Endodermal cell (in vitro differentiated cells): ENCODE results near the gene PDYN. TPM values are rescaled to one million over a fixed set of nuclear protein-coding genes. Genes with fewer than 3 reads are reported as not detected.
A peak's percentile ranks its signal among the peaks of the same experiment; 100 is the strongest.

Experiments
- DNase-seq: peaks from one replicate; pipeline ENCODE4 v3.0.0-alpha.2; 2017
- H3K27ac ChIP-seq: 2 replicates; pipeline ENCODE4 v1.5.1; 2013; ENCODE audit warnings: mild to moderate bottlenecking, low read depth, low read length, moderate library complexity
- H3K27me3 ChIP-seq: 2 replicates; pipeline ENCODE4 v1.6.1; 2013; ENCODE audit warnings: mild to moderate bottlenecking, low read length, moderate library complexity; ENCODE audit not compliant: insufficient read depth, control insufficient read depth, poor library complexity, severe bottlenecking
- H3K36me3 ChIP-seq: 2 replicates; pipeline ENCODE4 v1.7.0; 2013; ENCODE audit warnings: mild to moderate bottlenecking, low read length, moderate library complexity; ENCODE audit not compliant: control insufficient read depth, insufficient read depth
- H3K4me1 ChIP-seq: one replicate; pipeline ENCODE4 v1.7.0; 2013; ENCODE audit warnings: low read length; ENCODE audit not compliant: control insufficient read depth, insufficient read depth
- H3K4me3 ChIP-seq: 2 replicates; pipeline ENCODE4 v1.5.1; 2013; ENCODE audit warnings: mild to moderate bottlenecking, low read length, moderate library complexity
- H3K9ac ChIP-seq: 2 replicates; pipeline ENCODE4 v1.6.1; 2013; ENCODE audit warnings: mild to moderate bottlenecking, low read length, moderate library complexity; ENCODE audit not compliant: poor library complexity, severe bottlenecking; ENCODE audit errors: extremely low read depth
- H3K9me3 ChIP-seq: 2 replicates; pipeline ENCODE4 v1.6.1; 2013; ENCODE audit warnings: mild to moderate bottlenecking, low read length, moderate library complexity; ENCODE audit not compliant: control insufficient read depth
- H3K27ac Mint-ChIP-seq: 2 replicates; pipeline ENCODE4 v1.8.0; 2020; ENCODE audit warnings: mixed read lengths
- H3K27me3 Mint-ChIP-seq: 2 replicates; pipeline ENCODE4 v1.8.0; 2021; ENCODE audit warnings: mild to moderate bottlenecking, mixed read lengths; ENCODE audit not compliant: insufficient read depth
- H3K36me3 Mint-ChIP-seq: 2 replicates; pipeline ENCODE4 v1.8.0; 2020; ENCODE audit warnings: low read depth, mixed read lengths
- H3K4me1 Mint-ChIP-seq: 2 replicates; pipeline ENCODE4 v1.8.0; 2020; ENCODE audit warnings: mixed read lengths
- H3K4me3 Mint-ChIP-seq: 2 replicates; pipeline ENCODE4 v1.8.0; 2020; ENCODE audit warnings: mild to moderate bottlenecking, moderate library complexity, mixed read lengths
- H3K9me3 Mint-ChIP-seq: 2 replicates; pipeline ENCODE4 v1.8.0; 2020; ENCODE audit warnings: mild to moderate bottlenecking, mixed read lengths
- WGBS, 2 experiments: methylation state at CpG; one replicate each; pipeline versions ENCODE4 v1.1.5 to v1.1.7; 2013; ENCODE audit warnings: missing lambda C conversion rate in 2 of 2, mixed read lengths in 1 of 2; ENCODE audit not compliant: insufficient coverage in 1 of 2, insufficient read length in 1 of 2; 5-methylcytosine and 5-hydroxymethylcytosine counted together
- total RNA-seq, 2 donors: library from RNA; stranded (reverse); fragmentation: NEBNext Ultra II Directional in 1 of 2; extraction: Animal tissue kit (Norgen Biotek cat#: 25700) in 1 of 2; gene quantifications; 2 replicates in 1 of 2; 3 replicates in 1 of 2; pipeline ENCODE4 v1.2.1, GENCODE V29; 2021
- TF ChIP-seq, protein P1 (sequence below): fragments of 200-600 bp; sonication (generic); conservative IDR thresholded peaks from 2 replicates; pipeline ENCODE4 v1.5.0; 2021; ENCODE audit warnings: antibody characterized with exemption, mild to moderate bottlenecking

PDYN gene
- total RNA-seq, 2 donors from 2014 or later, result 0.51 to 0.71 TPM

DNA sequence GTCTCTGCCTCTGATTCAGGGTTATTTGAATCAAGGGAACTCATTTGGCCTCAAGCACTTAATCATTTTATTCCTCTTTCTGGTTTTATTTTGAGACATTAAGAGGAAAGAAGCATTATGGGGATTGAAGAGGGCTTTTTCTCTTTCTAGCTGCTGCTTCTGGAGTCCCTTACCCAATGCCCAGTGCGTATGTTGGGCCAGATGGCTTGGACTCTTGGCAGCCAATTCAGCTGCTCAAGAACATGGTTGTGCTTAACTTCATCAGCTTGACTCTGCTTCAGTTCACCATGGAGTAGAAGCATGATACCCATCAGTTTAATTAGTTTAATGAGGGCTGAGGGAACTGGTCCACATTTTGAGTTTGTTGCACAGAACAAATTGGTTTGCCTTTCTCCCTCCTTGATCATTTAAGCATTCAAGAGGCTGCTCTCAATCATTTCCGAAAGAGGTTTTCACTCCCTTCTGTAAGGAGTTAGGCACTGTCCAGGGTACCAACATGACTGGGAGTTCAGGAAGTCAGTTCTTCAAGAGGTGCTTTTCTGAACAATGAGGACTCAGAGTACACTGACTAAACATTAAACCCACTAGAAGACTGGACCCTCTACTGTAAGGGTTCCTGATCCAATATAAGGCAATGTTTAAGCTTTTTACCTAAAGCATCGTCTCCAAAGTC lies 14.6 kb downstream of the PDYN start:
- H3K9me3 Mint-ChIP-seq, result no peaks in the 10 kb centered on the region
- no peaks in the 10 kb centered on the region for H3K36me3 Mint-ChIP-seq
- H3K27ac ChIP-seq, result no peak overlapping the region
- no peak overlapping the region for H3K4me3 ChIP-seq
- H3K27ac Mint-ChIP-seq, result no peak overlapping the region
- 70 to 86% methylated on average over 2 to 3 of the region's 3 CpGs for WGBS, 2 experiments
- H3K36me3 ChIP-seq, result no peaks in the 10 kb centered on the region
- H3K9me3 ChIP-seq, result no peaks in the 10 kb centered on the region
- H3K4me3 Mint-ChIP-seq, result no peak overlapping the region
- H3K4me1 ChIP-seq, result no peaks in the 10 kb centered on the region
- TF ChIP-seq, protein P1, sequence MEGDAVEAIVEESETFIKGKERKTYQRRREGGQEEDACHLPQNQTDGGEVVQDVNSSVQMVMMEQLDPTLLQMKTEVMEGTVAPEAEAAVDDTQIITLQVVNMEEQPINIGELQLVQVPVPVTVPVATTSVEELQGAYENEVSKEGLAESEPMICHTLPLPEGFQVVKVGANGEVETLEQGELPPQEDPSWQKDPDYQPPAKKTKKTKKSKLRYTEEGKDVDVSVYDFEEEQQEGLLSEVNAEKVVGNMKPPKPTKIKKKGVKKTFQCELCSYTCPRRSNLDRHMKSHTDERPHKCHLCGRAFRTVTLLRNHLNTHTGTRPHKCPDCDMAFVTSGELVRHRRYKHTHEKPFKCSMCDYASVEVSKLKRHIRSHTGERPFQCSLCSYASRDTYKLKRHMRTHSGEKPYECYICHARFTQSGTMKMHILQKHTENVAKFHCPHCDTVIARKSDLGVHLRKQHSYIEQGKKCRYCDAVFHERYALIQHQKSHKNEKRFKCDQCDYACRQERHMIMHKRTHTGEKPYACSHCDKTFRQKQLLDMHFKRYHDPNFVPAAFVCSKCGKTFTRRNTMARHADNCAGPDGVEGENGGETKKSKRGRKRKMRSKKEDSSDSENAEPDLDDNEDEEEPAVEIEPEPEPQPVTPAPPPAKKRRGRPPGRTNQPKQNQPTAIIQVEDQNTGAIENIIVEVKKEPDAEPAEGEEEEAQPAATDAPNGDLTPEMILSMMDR, result no peak
- peaks cover 38% of the 10 kb centered on the region for H3K27me3 ChIP-seq
- no peak overlapping the region for H3K9ac ChIP-seq
- no peaks in the 10 kb centered on the region for H3K4me1 Mint-ChIP-seq
- H3K27me3 Mint-ChIP-seq, result peaks cover 13% of the 10 kb centered on the region
- no peak for DNase-seq

DNA sequence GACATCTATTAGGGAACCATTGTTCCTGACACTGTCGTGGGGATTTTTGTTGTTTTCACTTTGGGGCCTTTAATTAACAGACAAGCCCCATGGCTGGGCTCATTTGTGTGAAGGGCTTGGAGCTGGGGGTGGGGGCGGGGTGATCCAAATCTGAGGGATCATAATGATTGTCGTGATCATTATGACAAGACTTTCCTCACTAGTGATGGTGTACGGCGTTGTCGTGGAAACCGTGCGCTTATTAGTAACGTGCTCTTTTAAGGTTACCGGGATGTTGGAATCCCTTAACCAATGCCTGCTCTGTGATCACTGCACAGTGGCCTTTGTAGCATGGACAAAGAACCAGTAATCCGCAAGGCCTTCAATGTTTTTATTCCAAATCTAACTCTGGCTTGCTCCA lies 18.6 kb downstream of the PDYN start:
- Histone ChIP-seq H3K9me3 (no peaks in the 10 kb centered on the region), H3K27me3 (peaks cover 28% of the 10 kb centered on the region), H3K4me1 (peaks cover 5% of the 10 kb centered on the region), H3K9ac (no peak overlapping the region), H3K27ac (no peak overlapping the region), H3K36me3 (no peaks in the 10 kb centered on the region), H3K4me3 (no peak overlapping the region)
- no peak overlapping the region for H3K4me3 Mint-ChIP-seq
- H3K9me3 Mint-ChIP-seq, result no peaks in the 10 kb centered on the region
- peaks cover 10% of the 10 kb centered on the region for H3K4me1 Mint-ChIP-seq
- TF ChIP-seq, protein P1, result no peak
- no peaks in the 10 kb centered on the region for H3K36me3 Mint-ChIP-seq
- WGBS, 2 experiments, result 85 to 90% methylated on average over 10 to 11 of the region's 11 CpGs
- peak; percentile 10 for DNase-seq
- peaks cover 7% of the 10 kb centered on the region for H3K27me3 Mint-ChIP-seq
- H3K27ac Mint-ChIP-seq, result no peak overlapping the region

DNA sequence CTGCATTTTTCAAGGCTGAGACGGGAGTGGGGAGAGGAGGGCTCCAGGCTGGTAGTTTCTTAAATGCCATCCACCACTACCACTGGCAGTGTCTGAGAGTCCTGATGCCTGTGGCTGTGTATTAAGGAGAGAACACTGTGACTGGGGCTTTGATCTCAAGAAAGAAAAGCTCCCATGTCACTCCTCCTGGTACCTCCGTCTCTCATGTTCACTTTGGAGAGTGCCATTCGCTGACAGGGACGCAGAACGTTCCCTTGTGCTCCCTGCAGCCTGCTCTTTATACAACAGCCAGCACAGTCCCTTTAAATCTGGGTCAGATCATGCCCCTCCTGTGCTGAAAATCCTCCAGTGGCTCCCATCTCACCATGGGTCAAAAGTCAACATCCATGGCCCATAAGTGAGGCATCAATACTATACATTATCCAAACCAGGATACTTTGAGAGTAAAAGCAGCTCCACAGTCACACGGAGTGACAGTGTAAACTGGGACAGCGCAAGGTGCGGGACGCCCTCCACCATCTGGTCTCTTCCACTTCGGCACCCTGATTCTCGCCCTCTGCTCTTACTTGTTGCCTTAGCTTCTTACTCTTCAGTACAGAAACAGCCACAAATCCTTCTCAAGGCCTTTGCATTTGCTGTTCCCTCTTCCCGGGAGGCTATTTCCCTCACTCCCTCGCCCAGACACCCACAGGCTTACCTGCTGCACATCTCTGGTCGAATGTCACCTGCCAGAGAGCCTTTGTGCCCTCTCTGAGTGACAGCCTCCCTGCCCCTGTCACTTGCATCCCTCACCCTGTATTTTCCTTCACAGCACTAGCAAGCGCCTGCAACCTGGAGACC lies 20.0 kb downstream of the PDYN start:
- H3K4me1 Mint-ChIP-seq, result peaks cover 10% of the 10 kb centered on the region
- H3K4me3 Mint-ChIP-seq, result no peak overlapping the region
- H3K27ac Mint-ChIP-seq, result no peak overlapping the region
- DNase-seq, result peak; percentile 33
- H3K27me3 Mint-ChIP-seq, result peaks cover 7% of the 10 kb centered on the region
- WGBS, 2 experiments, result 86 to 87% methylated on average over 7 to 15 of the region's 15 CpGs
- Histone ChIP-seq H3K4me3 (no peak overlapping the region), H3K27ac (no peak overlapping the region), H3K36me3 (no peaks in the 10 kb centered on the region), H3K27me3 (peaks cover 13% of the 10 kb centered on the region), H3K4me1 (peaks cover 5% of the 10 kb centered on the region), H3K9me3 (no peaks in the 10 kb centered on the region), H3K9ac (no peak overlapping the region)
- H3K9me3 Mint-ChIP-seq, result no peaks in the 10 kb centered on the region
- TF ChIP-seq, protein P1, result no peak
- H3K36me3 Mint-ChIP-seq, result no peaks in the 10 kb centered on the region
